Left cardiac atrium (tissue), 4 donors: ENCODE results near the gene PRDM11. TPM values are rescaled to one million over a fixed set of nuclear protein-coding genes. Genes with fewer than 3 reads are reported as not detected.

Source experiments
- ATAC-seq, 2 donors: fragments of 200-7000 bp; cut with Tn5 transposase; one replicate each; pipeline ENCODE4 v1.9.1; 2020; ENCODE audit warnings: mild to moderate bottlenecking in 2 of 2, moderate library complexity in 2 of 2
- DNase-seq: peaks from one replicate; pipeline ENCODE4 v3.0.0-alpha.2; 2020
- intact Hi-C, 2 donors: fragments of 100-400 bp; cut with DNase I; formaldehyde crosslinking; loops; one replicate each; pipeline versions ENCODE4 v1.14.1 to v1.15.1; 2022 to 2023
- total RNA-seq, 2 donors: library from RNA; stranded (reverse); fragmentation: NEBNext Ultra II Directional; extraction: Animal tissue kit (Norgen Biotek cat#: 25700); gene quantifications; one replicate each; pipeline ENCODE4 v1.2.1, GENCODE V29; 2021
- donor health status: DM: no; HTN: yes; CAD: no.
- donor health status: DM: no; HTN: yes; CAD: no; lungs with severe emphysema.
- donor health status: DM: yes; HTN: yes; CAD: no.
- donor health status: Dilated cardiomyopathy.

PRDM11 gene
- total RNA-seq, 2 donors from 2014 or later: 16.1 to 16.3 TPM

DNA sequence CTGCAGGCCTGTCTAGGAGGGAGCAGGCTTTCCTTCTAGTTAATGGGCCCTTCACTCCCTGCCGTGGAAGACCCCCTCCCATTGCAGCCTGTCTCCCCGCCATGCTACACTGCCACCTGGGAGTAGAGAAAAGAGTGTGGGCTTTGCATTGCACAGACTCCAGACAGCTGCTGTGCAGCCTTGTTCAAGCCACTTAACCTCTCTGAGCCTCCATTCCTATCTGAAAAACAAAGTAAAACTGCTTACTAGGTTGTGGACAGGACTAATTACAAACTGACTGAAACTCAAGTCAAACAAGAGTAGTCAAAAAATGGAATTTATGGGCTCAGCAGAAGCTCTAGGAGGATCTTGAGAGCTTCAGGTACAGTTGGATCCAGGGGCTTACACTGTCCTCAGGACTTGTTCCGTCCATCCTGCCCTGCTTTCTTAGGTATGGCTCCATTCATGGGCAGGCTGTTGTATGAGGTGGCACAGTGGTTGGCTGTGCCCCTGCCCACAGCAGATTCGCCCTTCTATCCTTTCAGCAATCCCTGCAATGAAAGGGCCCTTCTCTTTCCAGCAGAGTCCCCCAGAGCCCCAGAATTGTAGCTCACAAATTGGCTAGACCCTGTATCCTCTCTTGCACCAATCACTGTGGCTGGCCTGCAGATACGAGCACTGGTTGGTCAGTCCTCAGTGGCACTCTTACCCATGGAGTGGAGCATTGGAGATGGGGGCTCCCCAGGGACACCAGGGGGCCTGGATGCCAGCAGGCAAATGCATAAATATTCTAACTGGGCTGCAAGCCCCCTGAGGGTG is 19.6 kb downstream of the PRDM11 start:
- no peak for ATAC-seq
- intact Hi-C loops: no loop called here
- DNase-seq: no peak

DNA sequence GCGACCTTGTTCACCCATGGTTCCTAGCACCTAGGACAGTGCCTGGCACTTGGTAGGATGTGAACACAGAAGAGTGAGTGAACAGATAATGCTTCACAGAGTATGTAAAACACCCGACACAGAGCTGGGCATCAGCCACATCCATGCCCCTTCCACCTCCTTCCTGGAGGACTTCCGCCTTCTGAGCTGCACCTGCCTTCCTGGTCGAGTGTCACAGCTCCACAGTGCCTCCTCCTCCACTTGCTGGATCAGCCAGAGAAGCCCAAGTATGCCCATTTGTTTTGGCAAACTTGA is 20.1 kb downstream of the PRDM11 start:
- ATAC-seq (no peak), DNase-seq (no peak)
- intact Hi-C loops: no loop called here

DNA sequence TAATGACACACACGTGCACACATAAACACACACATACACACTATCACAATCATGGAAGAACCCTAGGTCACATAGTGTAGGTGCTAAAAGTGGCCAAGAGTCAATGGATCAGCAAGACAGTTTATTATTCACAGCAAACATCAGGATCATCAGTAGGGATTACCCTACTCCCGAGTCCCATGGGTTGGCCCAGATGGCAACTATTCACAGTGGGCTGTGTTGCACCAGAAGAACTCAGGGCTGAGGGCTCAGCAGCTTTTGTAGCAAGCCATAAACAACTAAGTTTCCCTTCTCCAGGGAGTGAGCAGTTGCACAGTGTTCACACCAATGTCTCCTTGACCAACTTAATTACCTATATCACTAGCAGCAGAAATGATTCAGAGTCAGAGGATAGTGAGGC is 20.8 kb downstream of the PRDM11 start:
- intact Hi-C loops: no loop called here
- DNase-seq: no peak
- no peak for ATAC-seq

DNA sequence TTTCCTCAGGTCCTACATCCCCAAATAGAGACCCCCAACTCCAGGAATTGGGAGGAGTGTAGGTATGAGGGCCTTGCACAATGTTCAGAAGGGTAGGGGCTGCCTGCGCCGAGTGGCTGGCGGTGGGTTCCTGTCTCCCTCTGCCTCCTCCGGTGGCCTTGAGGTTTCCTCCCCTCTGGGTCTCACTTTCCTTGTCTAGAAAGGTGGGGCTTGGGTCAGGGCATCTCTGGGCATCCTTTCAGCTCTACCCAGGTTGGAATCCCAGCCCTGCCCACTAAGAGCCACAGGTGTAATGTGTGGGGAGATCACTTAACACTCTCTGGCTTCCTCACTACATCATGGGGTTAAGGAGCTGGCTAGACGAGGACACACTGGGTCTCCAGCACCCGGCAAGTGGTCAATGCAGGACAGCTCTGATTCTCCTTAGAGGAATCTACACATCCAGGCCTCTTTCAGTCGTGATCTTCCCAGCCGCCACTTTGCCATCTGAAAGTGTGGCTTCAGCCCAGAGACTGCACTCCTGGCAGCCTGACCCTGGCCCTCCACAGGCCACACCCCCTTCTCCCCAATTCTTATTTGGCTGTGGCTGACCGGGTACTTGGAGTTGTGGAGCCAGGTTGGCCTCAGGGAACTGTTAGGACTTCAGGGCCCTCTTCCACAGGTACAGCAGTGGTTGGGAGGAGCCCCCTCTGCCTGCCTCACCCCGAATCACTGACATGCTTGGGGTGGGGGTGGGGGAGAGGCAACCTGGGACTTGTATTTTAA is 22.1 kb downstream of the PRDM11 start:
- DNase-seq (no peak), ATAC-seq (no peak)
- intact Hi-C loops: no loop called here

DNA sequence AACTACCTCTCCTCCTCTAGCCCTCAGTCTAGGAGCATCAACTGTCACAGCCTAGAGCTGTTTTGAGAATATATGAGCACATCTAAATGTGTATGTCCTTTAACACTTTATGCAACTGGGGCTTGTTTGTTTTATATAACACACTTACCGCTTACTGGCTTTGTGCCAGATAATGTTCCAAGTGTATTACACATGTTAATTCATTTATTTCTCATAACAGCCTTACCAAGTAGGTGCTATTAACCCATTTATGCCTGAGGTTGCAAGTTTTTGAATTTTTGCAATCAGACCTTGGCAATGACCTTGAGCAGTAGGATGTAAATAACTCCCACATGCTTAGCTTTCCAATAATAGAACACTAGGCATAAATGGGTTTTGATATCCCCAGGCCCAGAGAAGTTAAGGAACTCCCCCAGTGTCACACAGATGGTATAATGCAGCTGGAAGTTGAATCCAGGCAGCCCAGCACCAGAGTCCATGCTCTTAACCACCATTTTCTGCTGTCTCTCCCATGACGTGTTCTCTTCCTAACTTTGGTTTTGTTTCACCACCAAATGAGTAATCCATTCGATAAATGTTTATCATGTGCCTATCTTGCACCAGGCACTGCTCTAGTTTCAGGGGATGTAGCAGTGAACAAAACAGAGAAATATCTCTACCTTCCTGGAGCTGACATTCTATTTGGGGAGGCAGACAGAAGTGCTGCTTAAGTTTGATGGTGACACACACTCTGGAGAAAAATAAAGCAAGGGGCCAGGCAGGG is 23.1 kb downstream of the PRDM11 start:
- intact Hi-C loops: no loop called here
- DNase-seq (no peak), ATAC-seq (no peak)

DNA sequence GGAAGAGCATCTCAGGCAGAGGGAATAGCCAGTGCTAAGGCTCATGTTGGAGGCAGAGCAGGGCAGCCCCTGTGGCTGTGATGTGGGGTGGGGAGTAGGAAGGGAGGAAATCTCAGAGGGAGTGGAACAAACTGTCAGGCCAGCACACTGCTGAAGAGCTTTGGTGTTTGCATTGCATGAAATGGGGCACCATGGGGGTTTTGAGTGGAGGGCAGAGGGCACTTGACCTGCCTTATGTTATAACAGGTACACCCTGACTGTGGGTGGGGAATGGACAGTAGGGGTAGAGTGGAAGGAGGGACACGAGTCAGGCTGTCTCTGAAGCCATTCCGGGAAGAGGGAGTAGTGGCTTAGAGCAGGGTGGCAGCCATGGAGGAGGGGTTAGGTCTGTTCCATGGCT is 24.0 kb downstream of the PRDM11 start:
- ATAC-seq (no peak), DNase-seq (no peak)
- intact Hi-C loops: no loop called here

DNA sequence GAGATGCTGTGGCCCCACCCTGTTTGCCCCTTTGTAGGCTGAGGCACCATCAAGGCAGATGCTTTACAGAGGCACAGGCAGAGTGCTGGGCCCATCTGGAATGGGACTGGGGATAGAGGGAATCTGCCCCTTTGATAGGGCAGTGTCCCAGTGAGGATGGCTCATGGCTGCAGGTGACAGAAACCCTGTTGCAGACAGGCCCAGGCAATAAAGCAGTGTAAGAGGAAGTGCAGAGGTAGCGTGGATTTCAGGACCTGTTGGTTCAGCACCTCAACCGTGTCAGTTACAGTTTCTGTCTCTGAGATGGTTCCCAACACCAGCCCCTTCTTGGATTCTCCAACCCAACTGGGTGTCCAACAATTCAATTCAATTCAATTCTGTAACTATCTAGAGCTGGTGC is 25.1 kb downstream of the PRDM11 start:
- DNase-seq (no peak), ATAC-seq (no peak)

DNA sequence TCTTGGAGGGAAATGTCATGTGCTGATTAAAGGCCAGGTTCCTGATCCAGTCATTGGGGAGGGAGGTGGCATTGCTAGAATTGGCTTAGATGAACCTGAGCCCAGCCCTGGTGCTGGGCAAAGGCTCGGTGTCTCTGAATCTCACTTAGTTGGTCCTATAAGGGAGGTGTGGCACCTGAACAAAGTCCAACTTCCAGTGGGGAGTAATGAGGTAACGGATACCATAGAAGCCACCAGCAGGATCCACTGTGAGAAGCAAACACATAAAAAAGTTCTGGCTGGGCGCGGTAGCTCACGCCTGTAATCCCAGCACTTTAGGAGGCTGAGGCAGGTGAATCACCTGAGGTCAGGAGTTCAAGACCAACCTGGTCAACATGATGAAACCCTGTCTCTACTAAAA is 26.6 kb downstream of the PRDM11 start:
- no peak for ATAC-seq
- no peak for DNase-seq
- intact Hi-C loops: no loop called here

More for the DNA sequence above, 25.1 kb downstream of the PRDM11 start:
- intact Hi-C loops: no loop called here

DNA sequence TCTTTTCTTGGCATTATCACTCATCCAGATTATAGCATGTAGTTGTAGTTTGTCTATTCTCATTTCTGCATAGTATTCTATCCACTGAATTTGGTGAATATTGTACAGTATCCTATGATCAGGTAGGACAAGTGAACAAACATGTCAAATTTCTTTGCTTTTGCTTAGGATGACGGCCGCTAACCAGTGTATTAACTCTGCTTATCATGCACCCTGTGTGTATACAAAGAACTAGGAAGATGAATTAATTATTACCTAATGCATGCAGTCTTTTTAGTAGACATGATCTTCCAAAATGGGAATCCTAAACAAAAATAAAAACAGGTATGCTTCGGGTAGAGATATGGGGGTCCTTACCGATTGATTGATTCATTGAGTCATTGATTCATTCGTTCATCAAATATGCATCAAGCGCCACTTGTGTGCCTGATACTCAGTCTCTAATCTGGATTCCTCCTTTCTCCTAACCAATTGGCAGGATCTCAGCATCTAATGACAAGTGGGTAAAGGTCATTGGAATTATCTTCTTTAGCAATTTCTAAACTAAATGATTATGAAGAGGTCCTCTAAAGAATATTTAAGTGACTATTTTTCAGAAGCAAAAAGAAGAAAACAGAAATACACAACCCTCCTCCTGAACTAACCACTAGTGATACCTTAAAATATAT is 27.9 kb downstream of the PRDM11 start:
- ATAC-seq (no peak), DNase-seq (no peak)

DNA sequence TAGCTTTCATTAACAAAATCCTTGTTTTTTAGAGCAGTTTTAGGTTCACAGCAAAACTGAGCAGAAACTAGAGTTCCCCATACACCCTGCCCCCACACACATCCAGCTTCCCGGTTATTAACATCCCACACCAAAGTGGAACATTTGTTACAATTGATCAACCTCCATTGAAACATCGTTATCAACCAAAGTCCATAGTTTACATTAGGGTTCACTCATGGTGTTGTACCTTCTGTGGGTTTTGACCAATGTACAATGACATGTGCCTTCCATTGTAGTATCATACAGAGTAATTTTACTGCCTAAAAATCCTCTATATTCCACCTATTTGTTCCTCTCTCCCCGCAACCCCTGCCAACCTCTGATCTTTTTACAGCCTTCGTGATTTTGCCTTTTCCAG is 28.5 kb downstream of the PRDM11 start:
- no peak for ATAC-seq
- intact Hi-C loops: no loop called here

More for the DNA sequence above, 27.9 kb downstream of the PRDM11 start:
- intact Hi-C loops: no loop called here

DNA sequence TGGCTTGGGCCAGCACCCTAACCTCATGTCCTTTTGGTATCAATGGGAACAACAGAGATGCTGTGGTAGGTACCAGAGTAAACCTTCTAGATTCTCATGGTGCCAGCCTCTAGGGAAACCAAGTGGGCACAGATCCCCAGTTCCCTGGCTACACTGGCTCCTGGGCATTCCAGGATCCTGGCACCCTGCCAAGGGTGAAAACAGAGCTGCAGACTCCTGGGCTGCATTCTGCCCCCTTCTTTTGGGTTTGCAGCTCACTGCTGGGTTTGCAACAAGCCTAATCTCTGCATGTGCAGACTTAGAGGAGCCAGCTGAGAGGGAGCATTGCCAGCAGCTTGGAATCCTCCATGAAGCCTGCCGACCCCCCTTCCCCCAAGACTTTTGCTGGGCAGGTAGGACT is 30.6 kb downstream of the PRDM11 start:
- ATAC-seq (no peak), DNase-seq (no peak)
- intact Hi-C loops: no loop called here

More for the DNA sequence above, 28.5 kb downstream of the PRDM11 start:
- DNase-seq: no peak

DNA sequence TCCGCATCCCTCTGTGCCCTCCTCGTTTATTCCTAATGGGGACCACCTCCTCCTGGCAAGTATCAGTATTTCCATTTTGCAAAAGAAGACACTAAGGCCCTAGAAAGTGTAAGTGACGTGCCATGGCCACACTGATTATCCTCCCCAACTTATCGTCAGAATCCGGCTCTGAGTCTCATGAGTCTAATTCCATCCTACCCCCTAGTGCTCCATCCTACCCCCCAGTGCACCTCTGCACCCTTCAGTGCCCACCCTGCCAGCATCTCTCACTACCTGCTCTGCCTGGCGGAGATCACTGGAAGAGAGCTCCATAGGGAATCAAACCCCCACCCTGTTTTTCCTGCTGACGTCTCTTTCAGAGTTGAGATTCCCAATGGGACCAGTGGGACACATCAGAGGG is 31.8 kb downstream of the PRDM11 start:
- no peak for DNase-seq
- no peak for ATAC-seq
- intact Hi-C loops: no loop called here

DNA sequence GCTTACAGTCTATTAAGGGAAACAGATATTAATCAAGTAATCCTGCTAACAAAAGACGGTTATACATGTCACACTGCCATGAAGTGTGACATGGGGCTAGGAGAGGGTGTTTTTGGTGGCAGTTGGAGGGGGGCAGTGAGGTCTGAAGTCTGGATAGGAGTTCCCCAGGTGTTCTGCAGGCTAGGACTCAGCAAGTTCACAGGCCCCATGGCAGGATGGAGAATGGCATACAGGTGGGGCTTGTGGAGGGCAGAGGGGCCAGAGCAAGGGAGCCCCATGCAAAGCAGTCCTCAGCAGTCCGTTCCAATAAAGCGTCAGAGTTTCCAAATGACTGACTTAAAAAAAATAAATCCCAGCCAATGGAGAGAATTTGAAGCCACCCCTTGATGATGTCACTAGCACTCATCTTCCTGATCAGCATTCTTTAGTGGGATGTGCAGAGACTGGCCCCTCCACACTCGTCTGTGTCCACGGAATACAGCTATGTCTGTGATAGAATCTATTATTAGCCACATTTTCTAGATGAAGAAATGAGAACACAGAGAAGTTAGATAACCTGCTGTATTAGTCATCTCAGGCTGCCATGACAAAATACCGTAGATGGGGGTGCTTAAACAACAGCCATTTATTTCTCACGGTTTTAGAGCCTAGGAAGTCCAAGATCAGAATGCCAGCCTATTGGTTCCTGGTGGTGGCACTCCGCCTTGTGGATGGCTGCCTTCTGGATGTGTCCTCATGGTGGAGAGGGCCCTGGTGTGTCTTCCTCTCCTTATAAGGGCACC is 32.6 kb downstream of the PRDM11 start:
- intact Hi-C loops: no loop called here
- ATAC-seq (peak; percentile 7 to 43), DNase-seq (no peak)

DNA sequence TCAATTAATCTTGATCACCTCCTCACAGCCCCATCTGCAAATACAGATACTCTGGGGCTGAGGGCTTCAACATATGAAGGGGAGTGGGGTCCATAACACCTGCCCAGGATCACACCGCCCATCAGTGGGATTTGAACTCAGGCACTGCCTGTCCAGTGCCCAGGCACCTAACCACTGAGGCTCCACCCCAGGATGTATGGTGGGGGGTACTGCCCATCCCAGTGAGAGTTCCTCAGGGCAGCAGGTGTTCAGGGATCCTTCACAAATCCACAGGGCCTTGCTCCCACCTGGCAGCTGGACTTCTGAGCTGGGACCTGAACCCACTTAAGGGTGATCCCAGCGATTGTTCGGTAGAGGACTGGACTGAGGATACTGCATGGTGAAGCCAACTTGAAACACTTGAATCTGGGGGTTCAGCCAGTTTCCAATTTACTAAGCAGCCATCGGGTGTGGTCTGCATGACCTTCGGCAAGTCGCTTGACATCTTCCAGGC is 33.3 kb downstream of the PRDM11 start:
- no peak for ATAC-seq
- intact Hi-C loops: loop anchor here in 1 of 2 donors (2.0 kb wide), 1 partner anchor 33 kb away; the partner anchor contains the start of gene PRDM11
- no peak for DNase-seq

DNA sequence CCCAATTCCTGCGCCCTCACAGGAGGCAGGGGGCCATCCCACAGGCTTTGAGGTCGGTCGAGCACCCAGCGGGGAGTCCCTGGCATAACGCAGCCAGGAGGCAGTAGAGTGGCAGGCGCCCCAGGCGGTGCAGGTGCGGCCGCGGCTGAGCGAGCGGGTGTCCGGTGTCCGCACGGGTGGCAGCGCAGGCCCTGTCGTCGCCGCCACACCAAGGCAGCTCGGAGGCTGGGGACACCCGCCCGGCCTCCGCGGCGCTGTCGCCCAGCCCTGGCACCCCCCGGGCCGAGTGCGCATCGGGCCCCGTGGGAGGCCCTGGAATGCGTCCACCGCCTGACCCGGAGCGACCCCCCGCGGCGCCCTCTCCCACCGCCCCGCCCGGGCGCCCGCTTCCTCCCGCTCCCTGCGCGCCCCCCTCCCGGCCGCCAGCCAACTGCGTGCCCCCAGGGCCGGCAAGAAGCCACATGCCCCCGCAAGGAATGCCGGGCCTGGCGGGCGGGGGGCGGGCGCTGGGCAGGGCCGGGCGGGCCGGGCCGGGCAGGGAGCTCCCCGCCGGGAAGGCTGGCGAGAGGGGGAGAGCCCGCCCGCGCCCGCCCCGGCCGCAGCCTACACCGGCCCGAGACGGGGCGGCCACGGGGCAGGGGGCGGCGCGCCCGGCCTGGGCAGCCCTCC is 33.9 kb downstream of the PRDM11 start:
- intact Hi-C loops: loop anchor here in 1 of 2 donors (2.0 kb wide), 1 partner anchor 34 kb away; the partner anchor contains the start of gene PRDM11
- DNase-seq (peak; percentile 61), ATAC-seq (peak; percentile 79 to 86)

DNA sequence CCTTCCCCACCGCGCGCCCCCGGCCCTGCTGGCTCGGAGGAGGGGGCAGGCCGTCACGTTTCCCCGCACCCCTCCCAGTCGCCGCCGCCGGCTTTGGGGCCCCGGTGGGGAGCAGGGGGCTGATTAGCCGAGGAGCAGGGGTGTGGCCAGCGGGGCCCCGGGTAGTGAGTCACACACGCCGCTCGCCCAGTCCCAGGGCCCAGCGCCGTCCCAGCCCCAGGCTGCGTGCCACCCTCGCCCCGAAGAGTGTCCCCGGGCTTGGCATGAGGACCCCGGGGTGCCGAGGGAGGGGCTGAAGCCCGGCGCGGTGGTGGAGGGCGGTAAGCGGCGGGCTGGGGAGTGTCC is 34.4 kb downstream of the PRDM11 start:
- DNase-seq: peak; percentile 77
- intact Hi-C loops: loop anchor here in 1 of 2 donors (2.0 kb wide), 1 partner anchor 34 kb away; the partner anchor contains the start of gene PRDM11
- peak; percentile 76 to 86 for ATAC-seq

DNA sequence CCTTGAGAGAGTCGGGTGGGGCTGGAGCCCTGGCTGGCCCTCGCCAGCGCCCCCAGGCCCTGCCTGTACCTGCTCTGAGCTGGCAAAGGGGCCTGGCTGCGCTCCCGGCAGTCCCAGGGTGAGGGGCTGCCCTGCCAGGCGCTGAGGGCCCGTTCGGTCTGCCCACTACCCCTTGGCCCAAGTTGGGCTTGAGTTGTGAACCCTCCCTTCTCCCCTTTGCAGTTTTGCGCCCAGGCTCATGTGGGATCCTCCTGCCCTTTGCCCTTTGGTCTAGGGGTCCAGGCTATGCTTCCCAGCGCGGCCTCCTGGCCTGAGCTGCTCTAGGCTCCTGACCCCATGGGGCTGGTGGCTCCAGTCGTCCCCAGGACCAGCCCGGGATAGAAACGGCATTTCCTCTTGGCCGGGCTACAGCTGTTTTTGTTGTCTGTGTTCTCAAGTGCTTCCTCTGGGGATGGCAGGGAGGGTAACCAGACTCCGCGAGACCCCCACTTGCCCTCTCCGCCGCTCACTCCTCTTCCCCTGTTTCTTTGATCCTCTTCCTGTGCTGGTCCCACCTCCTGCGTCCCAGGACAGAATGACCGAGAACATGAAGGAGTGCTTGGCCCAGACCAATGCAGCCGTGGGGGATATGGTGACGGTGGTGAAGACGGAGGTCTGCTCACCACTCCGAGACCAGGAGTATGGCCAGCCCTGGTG is 34.9 kb downstream of the PRDM11 start:
- DNase-seq: no peak
- ATAC-seq: peak; percentile 3 to 12
- intact Hi-C loops: loop anchor here in 1 of 2 donors (2.0 kb wide), 1 partner anchor 35 kb away; the partner anchor contains the start of gene PRDM11
